HG03135 (cell line): ENCODE results near the gene TMTC4.
"Not testable (repeated sequence)": the region's sequence is repeated elsewhere in the genome, so short reads cannot be mapped to it uniquely, and the experiment has no call there.

Source experiments
- ATAC-seq: cut with Tn5 transposase; IDR thresholded peaks from one replicate; pipeline ENCODE4 v1.9.1; 2021; ENCODE audit warnings: mild to moderate bottlenecking, moderate library complexity; ENCODE audit not compliant: unreplicated experiment

TMTC4 gene

GRCh38 chr13:100674572-100674871, at the start of gene TMTC4:
TSS of gene TMTC4 (minus strand) at chr13:100674795. CDS start at chr13:100670362, 4,433 bp downstream.
- ATAC-seq = peak; percentile 54

GRCh38 chr13:100722517-100722916, 47.9 kb upstream of the TMTC4 start:
- ATAC-seq = no peak

GRCh38 chr13:100721885-100722512, 47.4 kb upstream of the TMTC4 start:
- ATAC-seq = peak; percentile 81

- no peak for ATAC-seq
Observed at GRCh38 chr13:100715604-100716003, 41.0 kb upstream of the TMTC4 start.

GRCh38 chr13:100714478-100714877, 39.9 kb upstream of the TMTC4 start:
- no peak for ATAC-seq

GRCh38 chr13:100710176-100710575, 35.6 kb upstream of the TMTC4 start:
- ATAC-seq = no peak

- ATAC-seq = no peak
Observed at GRCh38 chr13:100707818-100708740, 33.5 kb upstream of the TMTC4 start.

- ATAC-seq = not testable (repeated sequence)
Observed at GRCh38 chr13:100698331-100698730, 23.7 kb upstream of the TMTC4 start.

GRCh38 chr13:100695509-100695773, 20.8 kb upstream of the TMTC4 start:
- no peak for ATAC-seq

GRCh38 chr13:100694722-100695508, 20.3 kb upstream of the TMTC4 start:
- ATAC-seq = no peak

- no peak for ATAC-seq
Observed at GRCh38 chr13:100689191-100689590, 14.6 kb upstream of the TMTC4 start.

- ATAC-seq = no peak
Observed at GRCh38 chr13:100680131-100680530, 5.5 kb upstream of the TMTC4 start.

- ATAC-seq = not testable (repeated sequence)
Observed at GRCh38 chr13:100677128-100677527, 2.5 kb upstream of the TMTC4 start.

GRCh38 chr13:100675661-100676129, 1.1 kb upstream of the TMTC4 start:
- ATAC-seq = no peak

GRCh38 chr13:100674872-100675660, 471 bp upstream of the TMTC4 start:
- peak; percentile 96 for ATAC-seq

- peak; percentile 34 for ATAC-seq
Observed at GRCh38 chr13:100673713-100674571, 653 bp downstream of the TMTC4 start.

GRCh38 chr13:100673376-100673712, 1.3 kb downstream of the TMTC4 start:
- ATAC-seq = no peak

GRCh38 chr13:100671389-100672182, 3.0 kb downstream of the TMTC4 start:
- no peak for ATAC-seq

- no peak for ATAC-seq
Observed at GRCh38 chr13:100668408-100668807, 6.2 kb downstream of the TMTC4 start.
